Activated naive CD4-positive, alpha-beta T cell treated with anti-CD3 and anti-CD28 coated beads, Interleukin-2, amount 50 U/mL, for 16 hours (primary cell): Measurements from ENCODE around the gene PATJ.
"Not testable (repeated sequence)": the region's sequence is repeated elsewhere in the genome, so short reads cannot be mapped to it uniquely, and the experiment has no call there.

ENCODE experiments used
- DNase-seq: peaks from one replicate; pipeline ENCODE4 v3.0.0-alpha.2; 2020

PATJ gene

GRCh38 chr1:61894296-61894695, 152.0 kb downstream of the PATJ start:
- DNase-seq: not testable (repeated sequence)

GRCh38 chr1:61895175-61895574, 152.9 kb downstream of the PATJ start:
- no peak for DNase-seq

GRCh38 chr1:61898658-61899057, 156.4 kb downstream of the PATJ start:
- DNase-seq: no peak

DNA sequence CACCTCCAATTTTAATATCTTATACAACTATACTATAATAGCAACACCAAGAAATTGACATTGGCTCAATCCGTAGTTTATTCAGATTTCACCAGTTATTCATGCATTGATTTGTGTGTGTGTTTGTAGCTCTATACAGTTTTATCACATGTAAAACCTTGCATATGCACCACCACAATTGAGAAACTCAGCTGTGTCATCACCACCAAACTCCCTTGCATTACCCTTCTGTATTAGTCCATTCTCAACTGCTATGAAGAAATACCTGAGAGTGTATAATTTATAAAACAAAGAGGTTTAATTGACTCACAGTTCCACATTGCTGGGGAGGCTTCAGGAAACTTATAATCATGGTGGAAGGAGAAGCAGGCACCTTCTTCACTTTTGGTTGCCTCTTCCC, 162.1 kb downstream of the PATJ start:
- DNase-seq: no peak

GRCh38 chr1:61907102-61907501, 164.8 kb downstream of the PATJ start:
- DNase-seq: no peak

DNA sequence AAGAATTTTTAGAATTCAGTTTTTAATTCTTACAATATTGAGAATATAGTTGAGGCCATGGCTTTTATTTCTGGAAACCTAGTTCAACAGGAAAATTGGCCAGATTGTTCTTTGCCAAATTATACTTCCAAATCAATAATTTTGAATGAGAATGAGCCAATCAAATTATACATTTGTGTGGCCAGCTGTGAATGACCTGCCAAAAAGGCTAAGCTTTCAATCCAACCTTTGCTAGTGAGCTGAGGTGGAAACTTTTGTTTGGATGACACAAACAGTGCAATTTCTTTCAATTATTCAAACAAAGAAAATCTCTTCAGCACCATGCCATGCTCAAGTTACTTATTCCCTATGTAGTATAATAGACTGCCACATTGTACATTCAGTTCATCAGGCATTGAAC, 167.8 kb downstream of the PATJ start:
- no peak for DNase-seq

DNA sequence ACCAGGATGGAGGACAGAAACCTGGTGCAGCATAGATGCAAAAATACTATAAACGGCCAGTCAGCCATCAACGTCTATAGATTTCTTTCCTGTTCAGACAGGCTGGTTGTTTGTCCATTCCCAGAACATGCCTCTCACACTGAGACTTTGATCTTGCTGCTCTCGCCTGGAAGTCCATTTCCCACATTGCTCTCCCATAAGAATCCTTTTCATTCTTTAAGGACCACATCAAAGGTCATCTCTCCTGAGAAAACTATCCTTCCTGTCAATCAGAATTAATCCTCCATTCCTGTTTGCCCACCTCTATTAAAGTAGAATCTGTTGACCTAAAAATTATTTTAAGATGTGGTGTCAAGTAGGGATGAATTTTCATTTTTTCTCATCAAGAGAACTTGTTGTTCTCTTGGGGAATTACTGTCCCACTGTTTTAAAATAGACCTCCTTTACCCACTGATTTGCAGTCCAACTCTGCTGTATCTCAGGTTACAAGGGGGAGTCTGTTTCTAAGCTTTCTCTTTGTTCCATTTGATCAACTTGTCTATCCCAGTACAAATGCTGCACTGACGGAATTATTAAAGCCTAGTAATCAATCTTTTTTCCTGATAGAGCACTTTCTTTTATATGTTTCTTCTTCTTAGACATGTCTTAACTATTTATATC, 172.7 kb downstream of the PATJ start:
- no peak for DNase-seq

GRCh38 chr1:61921435-61921834, 179.2 kb downstream of the PATJ start:
- no peak for DNase-seq

GRCh38 chr1:61922950-61923480, 180.7 kb downstream of the PATJ start:
- DNase-seq: no peak

- no peak for DNase-seq
Observed at GRCh38 chr1:61925591-61926298, 183.5 kb downstream of the PATJ start.

DNA sequence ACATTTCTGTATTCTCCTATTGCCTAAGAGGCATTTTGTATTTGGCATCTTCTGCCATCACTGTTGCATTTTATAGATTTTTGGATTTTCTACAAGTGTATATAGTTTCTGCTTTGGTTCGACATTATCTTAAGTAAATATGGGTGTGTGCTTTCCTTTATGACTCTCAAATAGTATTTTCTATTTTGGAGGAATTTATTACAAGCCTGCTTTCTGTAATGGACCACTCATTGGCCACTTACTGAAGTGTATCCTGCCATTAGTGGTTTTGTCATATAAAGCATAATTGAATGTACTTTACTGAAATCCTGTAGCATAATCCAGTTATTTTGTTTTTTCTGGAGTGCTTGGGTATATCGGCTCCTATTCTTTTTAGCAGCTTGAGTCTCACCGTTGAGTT, 184.3 kb downstream of the PATJ start:
- DNase-seq: no peak

DNA sequence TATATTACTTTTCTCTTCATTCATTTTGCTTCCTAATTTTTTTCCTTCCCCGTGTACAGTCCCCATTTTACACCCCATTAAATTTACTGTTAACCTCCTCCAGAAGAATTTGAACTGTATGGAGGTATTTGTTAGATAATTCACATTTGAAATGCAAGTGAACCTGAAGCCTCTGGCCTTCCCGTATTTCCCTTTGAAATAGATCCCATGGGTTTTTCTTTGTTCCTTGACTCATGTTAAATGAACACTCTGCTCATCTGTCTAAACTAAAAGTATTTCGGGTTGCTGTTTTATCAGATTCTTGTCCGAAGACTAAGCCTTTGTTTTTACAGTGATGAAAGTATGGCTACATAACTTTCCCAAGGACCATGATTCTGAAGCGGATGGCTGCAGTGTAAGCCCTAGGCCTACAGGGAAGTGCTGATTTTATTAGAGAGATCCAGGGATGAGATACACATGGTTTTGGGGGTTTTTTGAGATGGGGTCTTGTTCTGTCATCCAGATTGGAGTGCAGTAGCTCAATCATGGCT, 187.9 kb downstream of the PATJ start:
- no peak for DNase-seq

DNA sequence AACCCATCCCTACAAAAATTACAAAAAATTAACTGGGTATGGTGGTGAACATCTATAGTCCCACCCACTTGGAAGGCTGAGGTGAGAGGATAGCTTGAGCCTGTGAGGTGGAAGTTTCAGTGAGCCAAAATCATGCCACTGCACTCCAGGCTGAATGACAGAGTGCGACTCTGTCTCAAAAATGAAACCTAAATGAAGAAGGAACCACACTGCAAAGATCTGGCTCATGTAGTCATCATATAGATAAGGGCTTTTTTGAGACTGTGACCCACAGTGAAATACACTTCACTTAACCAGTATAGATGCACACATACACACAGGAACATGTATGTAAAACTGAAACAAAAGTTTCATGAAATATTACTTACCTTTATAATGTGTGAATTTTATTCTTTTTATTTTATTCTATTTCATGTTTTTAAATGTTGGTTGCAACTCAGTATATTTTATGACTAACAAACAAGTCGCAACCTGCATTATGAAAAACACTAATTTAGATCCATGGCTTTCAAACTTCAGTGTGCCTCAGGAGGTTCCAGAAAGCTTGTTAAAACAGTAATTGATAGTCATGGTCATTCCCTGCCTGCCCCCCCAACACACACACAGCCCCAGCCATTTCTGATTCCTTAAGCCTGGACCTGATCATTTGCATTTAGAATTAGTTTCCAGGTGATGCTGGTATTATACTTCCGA, 189.5 kb downstream of the PATJ start:
- DNase-seq: no peak

- DNase-seq: no peak
Observed at GRCh38 chr1:61935516-61935915, 193.2 kb downstream of the PATJ start.

DNA sequence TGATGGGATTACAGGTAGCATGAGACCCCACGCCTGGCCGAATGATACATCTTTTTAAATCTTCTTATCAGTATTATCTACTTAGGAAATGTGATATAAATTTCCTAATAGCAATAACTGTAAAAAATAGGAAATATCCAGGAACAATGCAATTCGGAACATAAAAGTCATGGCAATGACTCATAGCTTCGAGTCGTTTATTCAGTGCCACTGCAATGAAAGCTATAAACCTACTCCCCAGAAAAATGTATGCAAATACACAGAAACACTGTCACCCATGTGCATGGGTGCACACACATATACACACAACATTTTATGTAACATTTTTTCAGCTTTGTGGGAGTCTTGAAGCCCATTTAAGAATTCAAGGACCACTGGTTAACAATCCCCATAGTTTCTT, 194.6 kb downstream of the PATJ start:
- no peak for DNase-seq

GRCh38 chr1:61941794-61942193, 199.5 kb downstream of the PATJ start:
- no peak for DNase-seq

DNA sequence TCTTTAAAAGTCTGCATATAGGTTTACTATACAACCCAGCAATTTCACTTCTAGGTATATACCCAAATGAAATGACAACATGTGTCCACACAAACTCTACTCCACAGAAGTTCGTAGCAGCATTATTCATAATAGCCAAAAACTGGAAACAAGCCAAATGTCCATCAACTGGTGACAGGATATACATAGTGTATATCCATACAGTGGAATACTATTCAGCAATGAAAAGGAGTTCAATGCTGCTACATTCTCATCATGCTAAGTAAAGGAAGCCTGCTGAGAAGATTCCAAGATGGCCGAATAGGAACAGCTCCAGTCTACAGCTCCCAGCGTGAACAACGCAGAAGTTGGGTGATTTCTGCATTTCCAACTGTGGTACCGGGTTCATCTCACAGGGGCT, 200.6 kb downstream of the PATJ start:
- no peak for DNase-seq

DNA sequence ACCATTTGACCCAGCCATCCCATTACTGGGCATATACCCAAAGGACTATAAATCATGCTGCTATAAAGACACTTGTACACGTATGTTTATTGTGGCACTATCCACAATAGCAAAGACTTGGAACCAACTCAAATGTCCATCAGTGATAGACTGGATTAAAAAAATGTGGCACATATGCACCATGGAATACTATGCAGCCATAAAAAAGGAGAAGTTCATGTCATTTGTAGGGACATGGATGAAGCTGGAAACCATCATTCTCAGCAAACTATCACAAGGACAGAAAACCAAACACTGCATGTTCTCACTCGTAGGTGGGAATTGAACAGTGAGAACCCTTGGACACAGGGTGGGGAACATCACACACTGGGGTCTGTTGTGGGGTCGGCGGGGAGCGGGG, 206.4 kb downstream of the PATJ start:
- not testable (repeated sequence) for DNase-seq

DNA sequence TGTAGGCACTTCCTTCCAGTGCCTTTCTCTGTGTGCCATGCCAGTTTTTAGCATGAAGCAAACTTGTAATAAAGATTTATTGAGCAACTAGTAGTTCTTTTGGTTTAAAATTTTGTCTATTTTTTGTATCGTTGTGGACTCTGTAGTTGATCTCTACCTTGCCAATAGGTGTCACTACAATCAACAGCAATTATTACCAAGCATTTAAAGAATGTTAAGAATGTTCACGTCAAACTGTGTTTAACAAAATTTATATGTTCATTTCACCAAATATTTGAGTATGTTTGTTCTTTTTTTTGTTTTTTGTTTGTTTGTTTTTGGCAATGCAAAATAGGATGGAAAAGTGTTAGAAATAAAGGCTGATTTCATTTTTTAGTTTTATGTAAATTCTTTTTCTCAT, 208.1 kb downstream of the PATJ start:
- DNase-seq: no peak

DNA sequence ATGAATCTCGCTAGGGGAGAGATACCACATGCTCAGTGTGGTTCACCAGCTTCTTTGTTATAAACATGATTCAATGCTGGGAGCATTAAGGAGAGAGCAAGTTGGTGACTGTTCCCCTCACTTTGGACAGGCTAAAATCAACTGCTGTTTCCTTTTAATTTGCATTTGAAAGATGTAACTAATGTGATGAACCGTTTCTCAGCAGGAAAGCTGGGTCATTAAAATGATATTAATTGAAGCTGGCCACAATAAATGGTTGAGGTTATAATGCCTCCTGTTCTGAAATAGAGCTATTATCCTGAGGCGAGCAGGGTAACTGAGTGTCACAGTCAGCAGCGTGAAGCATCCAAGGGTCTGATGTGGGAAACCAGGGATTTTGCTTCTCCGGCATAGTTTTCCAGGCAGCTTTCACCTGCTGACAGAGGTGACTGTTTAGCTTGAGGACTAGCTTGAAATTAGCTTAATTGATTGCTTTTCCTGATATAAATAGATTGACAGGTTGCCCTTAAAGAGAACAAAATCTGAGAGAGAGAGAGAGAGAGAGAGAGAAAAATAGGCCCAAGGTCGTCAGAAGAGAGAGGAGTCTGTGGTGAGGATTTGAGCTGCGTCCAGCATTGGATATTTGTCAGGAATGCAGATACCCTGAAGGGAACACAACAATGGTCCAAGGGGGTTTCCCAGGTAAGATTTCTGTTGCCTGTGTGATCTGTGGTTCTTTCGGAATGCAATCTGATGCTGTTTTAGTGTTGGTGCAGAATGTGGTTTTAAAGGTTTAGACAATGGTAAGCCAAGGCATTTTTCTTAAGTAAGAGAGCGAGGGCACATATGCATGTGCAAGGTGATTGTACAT, 209.7 kb downstream of the PATJ start:
- DNase-seq: no peak

DNA sequence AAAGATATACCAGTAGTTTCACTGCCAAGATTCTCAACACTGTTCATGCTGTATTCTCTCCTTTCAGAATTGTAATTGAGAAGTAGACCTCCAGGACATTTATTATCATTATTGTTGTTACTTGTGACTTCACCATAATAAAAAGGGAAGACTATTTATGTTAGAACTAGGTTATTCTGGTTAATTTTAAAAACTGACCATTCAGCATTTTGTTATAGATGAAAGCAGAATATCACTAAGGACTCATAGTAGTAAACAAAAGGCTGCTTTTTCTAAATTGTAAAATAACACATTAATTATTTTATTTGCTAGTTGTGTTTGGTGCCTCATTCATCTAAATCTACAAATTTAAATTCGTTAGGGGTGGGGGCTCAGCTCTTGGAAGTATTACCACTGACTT, 210.4 kb downstream of the PATJ start:
- DNase-seq: no peak

GRCh38 chr1:61953076-61953789, 211.0 kb downstream of the PATJ start:
- DNase-seq: no peak
